Measurements from ENCODE around the gene SPTBN1.
A peak's percentile ranks its signal among the peaks of the same experiment; 100 is the strongest.

Gene SPTBN1

GRCh38 chr2:54439582-54439981 is 16.5 kb upstream of the SPTBN1 start:
- in situ Hi-C loops (cut with HindIII; ENCODE audit: low sequenced_read_pairs): no loop called here
- TF ChIP-seq, protein P1, sequence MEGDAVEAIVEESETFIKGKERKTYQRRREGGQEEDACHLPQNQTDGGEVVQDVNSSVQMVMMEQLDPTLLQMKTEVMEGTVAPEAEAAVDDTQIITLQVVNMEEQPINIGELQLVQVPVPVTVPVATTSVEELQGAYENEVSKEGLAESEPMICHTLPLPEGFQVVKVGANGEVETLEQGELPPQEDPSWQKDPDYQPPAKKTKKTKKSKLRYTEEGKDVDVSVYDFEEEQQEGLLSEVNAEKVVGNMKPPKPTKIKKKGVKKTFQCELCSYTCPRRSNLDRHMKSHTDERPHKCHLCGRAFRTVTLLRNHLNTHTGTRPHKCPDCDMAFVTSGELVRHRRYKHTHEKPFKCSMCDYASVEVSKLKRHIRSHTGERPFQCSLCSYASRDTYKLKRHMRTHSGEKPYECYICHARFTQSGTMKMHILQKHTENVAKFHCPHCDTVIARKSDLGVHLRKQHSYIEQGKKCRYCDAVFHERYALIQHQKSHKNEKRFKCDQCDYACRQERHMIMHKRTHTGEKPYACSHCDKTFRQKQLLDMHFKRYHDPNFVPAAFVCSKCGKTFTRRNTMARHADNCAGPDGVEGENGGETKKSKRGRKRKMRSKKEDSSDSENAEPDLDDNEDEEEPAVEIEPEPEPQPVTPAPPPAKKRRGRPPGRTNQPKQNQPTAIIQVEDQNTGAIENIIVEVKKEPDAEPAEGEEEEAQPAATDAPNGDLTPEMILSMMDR (IDR thresholded peaks at IDR 0.05; ENCODE audit: low read depth, low read length): no peak

DNA sequence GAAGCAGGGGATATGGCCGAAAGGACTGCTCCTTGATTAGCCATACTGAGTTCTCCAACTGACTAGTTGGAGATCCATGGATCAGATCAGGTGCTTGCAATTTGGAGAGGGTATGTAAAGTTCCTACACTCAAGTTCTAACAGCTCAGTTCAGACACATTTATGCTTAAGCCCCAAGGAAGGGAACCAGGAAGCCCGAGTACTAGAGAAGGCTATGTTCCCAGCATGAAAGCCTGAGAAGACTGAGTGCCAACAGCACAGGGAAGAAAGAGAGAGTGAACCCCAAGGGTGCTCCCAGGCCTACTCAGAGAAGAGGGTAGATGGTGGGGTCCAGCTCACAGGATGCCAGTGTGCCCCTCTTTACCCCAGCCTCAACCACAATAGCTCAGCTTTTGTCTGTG is 16.1 kb upstream of the SPTBN1 start:
- TF ChIP-seq, protein P1 (IDR thresholded peaks at IDR 0.05; ENCODE audit: low read depth, low read length): no peak
- in situ Hi-C loops (cut with HindIII; ENCODE audit: low sequenced_read_pairs): no loop called here
- DNase-seq (ENCODE audit: low read depth, low spot score): no peak
- no peak overlapping the region for H3K4me3 ChIP-seq (ENCODE audit: low read depth, low read length)

More at GRCh38 chr2:54439582-54439981, 16.5 kb upstream of the SPTBN1 start:
- H3K4me3 ChIP-seq (ENCODE audit: low read depth, low read length): no peak overlapping the region
- no peak for DNase-seq (ENCODE audit: low read depth, low spot score)

GRCh38 chr2:54444503-54444902 is 11.6 kb upstream of the SPTBN1 start:
- TF ChIP-seq, protein P1 (IDR thresholded peaks at IDR 0.05; ENCODE audit: low read depth, low read length): no peak
- DNase-seq (ENCODE audit: low read depth, low spot score): no peak
- no peak overlapping the region for H3K4me3 ChIP-seq (ENCODE audit: low read depth, low read length)
- in situ Hi-C loops (cut with HindIII; ENCODE audit: low sequenced_read_pairs): no loop called here

DNA sequence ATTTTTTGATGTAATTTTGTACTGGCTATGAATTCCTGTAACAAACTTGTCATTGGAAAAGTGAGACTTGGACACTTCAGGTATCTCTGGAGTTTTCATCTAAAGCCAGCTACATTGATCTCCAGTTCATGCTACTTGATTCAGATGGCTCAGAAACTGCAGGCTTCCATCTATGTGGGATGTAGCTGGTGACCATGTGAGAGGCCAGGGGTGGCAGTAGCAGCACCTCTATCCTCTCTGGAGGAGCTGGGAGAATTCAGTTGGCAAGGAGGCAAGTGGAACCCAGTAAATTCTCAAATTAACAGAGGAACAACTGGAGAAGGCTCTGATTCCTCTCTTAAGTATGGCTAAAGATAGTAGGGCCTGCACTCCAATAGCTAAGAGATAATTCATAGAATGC is 10.0 kb upstream of the SPTBN1 start:
- in situ Hi-C loops (cut with HindIII; ENCODE audit: low sequenced_read_pairs): no loop called here
- DNase-seq (ENCODE audit: low read depth, low spot score): no peak
- TF ChIP-seq, protein P1 (IDR thresholded peaks at IDR 0.05; ENCODE audit: low read depth, low read length): no peak
- no peak overlapping the region for H3K4me3 ChIP-seq (ENCODE audit: low read depth, low read length)

DNA sequence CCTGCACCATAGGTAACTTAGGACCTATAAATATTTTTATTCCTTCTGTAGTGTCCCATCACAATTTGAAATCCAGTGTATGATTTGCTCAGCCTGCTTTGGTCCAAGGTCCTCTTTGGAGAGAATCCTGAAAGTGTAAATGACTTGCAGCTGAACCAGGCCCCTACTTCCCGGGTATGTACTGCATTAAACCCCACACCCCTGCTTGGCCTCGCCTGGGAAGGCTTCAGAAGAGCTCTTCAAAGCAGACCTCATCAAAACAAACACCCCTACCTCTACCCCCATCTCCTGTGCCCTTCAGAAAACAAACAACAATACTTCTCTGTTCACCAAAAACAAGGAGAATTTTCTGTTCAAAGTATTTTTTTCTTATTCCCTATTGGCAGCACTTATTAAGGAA is 9.5 kb upstream of the SPTBN1 start:
- DNase-seq (ENCODE audit: low read depth, low spot score): no peak
- in situ Hi-C loops (cut with HindIII; ENCODE audit: low sequenced_read_pairs): no loop called here
- H3K4me3 ChIP-seq (ENCODE audit: low read depth, low read length): no peak overlapping the region
- TF ChIP-seq, protein P1 (IDR thresholded peaks at IDR 0.05; ENCODE audit: low read depth, low read length): no peak

- H3K4me3 ChIP-seq (ENCODE audit: low read depth, low read length): peak overlapping the region; percentile 89
- no peak for DNase-seq (ENCODE audit: low read depth, low spot score)
- TF ChIP-seq, protein P1 (IDR thresholded peaks at IDR 0.05; ENCODE audit: low read depth, low read length): no peak
- in situ Hi-C loops (cut with HindIII; ENCODE audit: low sequenced_read_pairs): no loop called here
Measured at GRCh38 chr2:54454548-54455130, 1.5 kb upstream of the SPTBN1 start.

Measured in astrocyte of the spinal cord (primary cell).